ENCODE measurements around the gene SAP30L.

The SAP30L gene

GRCh38 chr5:154421868-154422267, 23.9 kb upstream of the SAP30L start:
- DNase-seq = peak; percentile 15

GRCh38 chr5:154422298-154422697, 23.5 kb upstream of the SAP30L start:
- no peak for DNase-seq

- no peak for DNase-seq
Observed at GRCh38 chr5:154428208-154428607, 17.6 kb upstream of the SAP30L start.

GRCh38 chr5:154429341-154429740, 16.5 kb upstream of the SAP30L start:
- DNase-seq = no peak

- no peak for DNase-seq
Observed at GRCh38 chr5:154430466-154430865, 15.3 kb upstream of the SAP30L start.

- no peak for DNase-seq
Observed at GRCh38 chr5:154430961-154431630, 14.7 kb upstream of the SAP30L start.

GRCh38 chr5:154435226-154435625, 10.6 kb upstream of the SAP30L start:
- no peak for DNase-seq

- DNase-seq = no peak
Observed at GRCh38 chr5:154437281-154437965, 8.4 kb upstream of the SAP30L start.

- no peak for DNase-seq
Observed at GRCh38 chr5:154440540-154440939, 5.3 kb upstream of the SAP30L start.

GRCh38 chr5:154442801-154443200, 3.0 kb upstream of the SAP30L start:
- no peak for DNase-seq

DNA sequence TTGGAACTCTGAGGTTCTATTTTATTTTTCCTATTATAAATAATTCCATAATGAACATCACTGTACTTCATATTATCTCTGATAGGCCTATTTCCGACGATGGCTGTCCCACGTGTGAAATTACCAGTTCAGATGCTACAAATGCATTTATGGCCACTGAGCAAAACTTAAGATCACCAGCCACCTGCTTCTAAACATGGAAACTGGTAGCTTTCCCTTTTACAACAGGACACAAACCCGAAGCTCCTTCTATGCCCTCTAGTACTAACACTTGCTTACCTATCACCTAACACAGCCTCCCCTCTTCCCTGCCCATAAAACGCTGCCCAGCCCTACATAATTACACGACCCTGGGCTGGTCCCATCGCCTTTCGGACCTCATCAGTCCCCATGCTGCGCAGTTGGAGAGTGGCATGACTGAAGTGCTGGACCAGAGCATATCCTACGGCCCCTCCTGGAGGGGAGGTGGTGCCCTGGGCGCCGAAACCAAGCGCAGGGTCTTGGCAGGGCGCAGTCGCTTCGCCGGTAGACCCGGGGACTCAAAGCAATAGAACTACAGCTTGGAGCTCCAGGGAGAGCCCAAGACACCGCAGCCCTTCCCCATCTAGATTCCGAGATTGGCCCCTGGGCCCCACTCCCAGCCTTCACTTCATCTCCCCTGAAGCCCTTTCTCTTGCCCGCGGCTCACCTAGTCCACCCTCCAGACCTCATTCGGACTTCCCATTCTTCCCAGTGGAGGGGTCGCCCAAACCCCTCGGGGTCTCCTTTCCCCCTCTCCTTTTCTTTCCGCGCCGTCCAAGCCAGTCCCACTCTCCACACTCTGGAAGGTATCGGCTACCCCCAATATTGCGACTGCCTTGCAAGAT, 1.0 kb upstream of the SAP30L start:
- no peak for DNase-seq

GRCh38 chr5:154446195-154447088, 645 bp downstream of the SAP30L start:
- peak; percentile 62 for DNase-seq

GRCh38 chr5:154447089-154447725, 1.4 kb downstream of the SAP30L start:
- DNase-seq = no peak

DNA sequence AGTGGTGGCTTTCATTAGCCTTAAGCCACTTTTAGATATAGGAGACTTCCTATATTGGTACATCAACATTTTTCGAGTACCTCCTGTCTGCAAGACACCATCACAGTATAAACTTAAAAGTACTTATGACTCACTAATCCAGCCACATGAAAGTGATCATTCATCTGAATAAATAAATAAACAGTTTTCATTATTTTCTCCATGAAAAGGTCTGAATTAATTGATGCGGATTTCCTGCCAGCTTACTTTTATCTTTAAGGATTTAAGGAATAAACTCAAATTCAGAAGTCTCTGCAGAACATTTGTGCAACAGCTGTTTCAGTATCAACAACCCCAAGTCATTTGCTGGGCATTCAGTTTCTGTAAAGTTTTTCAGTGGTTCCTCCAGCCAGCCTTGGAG, 4.0 kb downstream of the SAP30L start:
- DNase-seq = no peak

- DNase-seq = no peak
Observed at GRCh38 chr5:154451957-154452356, 6.2 kb downstream of the SAP30L start.

DNA sequence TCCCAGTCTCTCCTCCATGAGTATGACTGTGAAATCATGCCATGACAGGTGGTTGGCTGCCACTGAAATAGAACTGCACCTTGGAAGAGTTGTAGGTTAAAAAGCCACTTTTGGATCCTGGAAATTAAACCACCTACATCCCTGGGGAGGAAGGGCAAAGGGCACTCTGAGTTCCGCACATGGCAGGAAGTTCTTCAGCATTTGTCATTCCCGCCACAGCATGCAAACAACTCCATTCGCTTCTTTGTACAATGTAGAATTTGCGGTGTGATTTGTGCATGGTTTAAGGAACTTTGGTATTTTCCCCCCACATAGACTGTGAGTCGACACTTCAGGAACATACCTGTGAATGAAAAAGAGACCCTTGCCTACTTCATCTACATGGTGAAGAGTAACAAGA, 9.8 kb downstream of the SAP30L start:
- DNase-seq = no peak

DNA sequence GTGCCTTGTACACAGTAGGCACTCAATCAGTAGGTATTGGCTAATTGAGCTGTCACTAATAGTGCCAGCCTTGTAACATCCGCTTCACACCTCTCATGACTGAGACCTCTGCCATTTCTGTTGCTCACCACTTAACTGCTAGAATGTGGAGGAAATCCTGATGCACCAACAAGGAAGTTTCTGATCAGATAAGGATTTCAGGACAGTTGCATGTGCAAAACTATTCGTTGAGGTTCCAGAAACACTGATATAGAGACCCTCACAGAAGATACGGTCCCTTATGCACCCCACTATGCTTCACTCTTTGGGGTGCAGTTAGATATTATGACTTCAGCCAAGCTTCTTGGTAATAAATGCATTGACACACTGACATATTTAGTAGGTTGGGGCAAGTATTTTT, 10.7 kb downstream of the SAP30L start:
- no peak for DNase-seq

GRCh38 chr5:154459015-154459414, 13.2 kb downstream of the SAP30L start:
- no peak for DNase-seq

GRCh38 chr5:154460172-154460571, 14.4 kb downstream of the SAP30L start:
- no peak for DNase-seq

- peak; percentile 38 for DNase-seq
Observed at GRCh38 chr5:154461531-154461930, 15.7 kb downstream of the SAP30L start.

DNA sequence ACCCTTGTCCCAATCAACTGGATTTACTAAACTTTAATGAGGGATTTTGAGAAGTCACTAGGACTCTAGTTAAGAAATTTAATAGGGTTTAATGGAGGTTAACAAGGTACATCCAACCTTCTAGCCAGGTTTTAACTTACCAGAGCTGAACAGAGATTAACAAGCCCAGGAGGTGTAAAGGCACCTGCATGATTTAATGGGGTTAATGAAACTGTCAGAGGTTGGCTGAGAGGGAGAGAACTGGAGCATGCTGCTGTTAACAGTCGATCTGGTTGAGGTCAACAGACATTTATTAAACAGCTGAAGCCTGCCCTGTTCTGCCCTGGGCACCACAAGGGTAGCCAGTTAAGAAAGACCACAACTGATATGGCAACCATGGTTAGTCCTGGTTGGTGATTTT, 18.6 kb downstream of the SAP30L start:
- DNase-seq = no peak

DNA sequence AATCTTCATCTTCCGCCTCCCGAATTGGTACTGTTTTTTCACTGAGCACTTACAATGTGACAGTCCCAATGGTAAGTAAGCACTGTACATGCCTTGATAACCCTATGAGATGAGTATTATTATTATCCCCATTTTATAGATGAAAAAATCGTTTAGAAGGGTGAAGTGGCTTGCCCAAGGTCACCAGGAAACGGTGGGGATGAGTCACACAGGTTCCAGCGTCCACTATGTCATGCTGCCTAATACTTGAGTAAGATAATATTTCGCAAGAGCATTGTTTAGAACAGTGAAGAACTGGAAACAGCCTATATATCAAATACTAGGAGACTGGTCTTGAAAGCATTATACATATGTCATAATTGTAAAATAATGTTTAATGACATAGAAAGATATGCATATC, 19.4 kb downstream of the SAP30L start:
- peak; percentile 53 for DNase-seq
